GM21515 (cell line): Measurements from ENCODE around the gene GPC4.

Experiments used
- ATAC-seq: cut with Tn5 transposase; IDR thresholded peaks from one replicate; pipeline ENCODE4 v1.9.1; 2021; ENCODE audit not compliant: unreplicated experiment

GPC4 gene

GRCh38 chrX:133415276-133416105, at the start of gene GPC4:
Gene GPC4, minus strand, starts transcription at chrX:133415489. Its CDS starts 524 bp downstream, at chrX:133414965.
- no peak for ATAC-seq

DNA sequence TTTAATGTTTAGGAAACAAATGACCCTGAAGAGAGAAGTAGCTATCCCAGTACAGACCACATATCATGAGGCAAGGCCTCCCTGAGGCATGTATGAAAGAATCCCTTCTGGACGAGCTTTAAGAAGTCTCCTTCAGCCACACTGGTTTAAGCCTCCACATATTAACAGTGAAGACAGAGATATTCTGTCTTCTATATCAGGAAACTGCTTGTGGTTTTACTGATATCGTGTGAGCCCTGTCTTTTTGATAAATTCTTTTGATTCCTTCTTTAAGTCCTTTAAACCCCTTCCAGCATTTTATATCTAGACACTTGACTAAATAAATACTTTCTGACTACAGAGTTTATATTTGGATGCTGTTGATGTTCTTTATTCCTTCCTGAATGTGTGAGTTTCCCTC, 45.9 kb upstream of the GPC4 start:
- no peak for ATAC-seq

- ATAC-seq = no peak
Observed at GRCh38 chrX:133454924-133455323, 39.6 kb upstream of the GPC4 start.

GRCh38 chrX:133454491-133454914, 39.2 kb upstream of the GPC4 start:
- no peak for ATAC-seq

- no peak for ATAC-seq
Observed at GRCh38 chrX:133448512-133449076, 33.3 kb upstream of the GPC4 start.

DNA sequence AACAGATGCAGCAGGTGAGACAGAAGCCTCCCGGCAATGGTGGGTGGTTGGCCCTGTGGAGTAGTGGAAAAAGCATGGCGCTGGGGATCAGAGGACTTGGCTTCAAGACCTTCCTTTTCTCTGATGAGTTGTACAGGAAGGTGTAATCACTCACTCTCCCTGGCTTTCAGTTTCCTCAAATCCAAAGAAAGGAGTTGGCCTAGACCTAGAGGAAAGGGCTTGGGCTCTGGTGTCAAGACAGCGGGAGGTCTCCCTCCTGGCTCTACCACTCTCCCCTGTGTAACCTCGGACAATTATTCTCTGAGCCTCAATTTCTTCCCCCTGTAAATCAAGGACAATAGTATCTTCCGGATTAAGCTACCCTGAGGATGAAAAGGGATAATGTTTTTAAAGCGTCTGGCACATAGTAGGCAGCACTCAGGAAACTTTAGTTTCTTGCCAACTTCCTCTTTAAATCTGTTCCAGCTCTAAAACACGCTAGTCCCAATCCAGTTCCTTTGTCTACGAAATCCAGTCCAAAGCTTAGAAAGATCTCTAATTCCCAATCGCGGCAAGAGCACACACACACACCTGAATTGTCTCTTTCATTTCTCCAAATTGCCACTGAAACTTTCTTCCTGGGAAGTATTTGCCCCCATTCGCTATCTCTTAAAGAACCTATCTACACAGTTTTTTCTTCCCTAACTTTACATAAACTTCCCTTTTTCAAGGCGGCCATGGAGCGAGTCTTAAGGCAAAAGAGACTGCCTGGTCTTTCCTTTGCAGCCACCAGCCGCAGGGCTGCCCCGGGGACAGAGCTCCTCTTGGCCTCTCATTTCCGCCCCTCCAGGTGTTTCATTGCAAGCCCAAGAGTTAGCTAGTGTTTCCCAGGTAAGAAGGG, 29.9 kb upstream of the GPC4 start:
- no peak for ATAC-seq

GRCh38 chrX:133444196-133444595, 28.9 kb upstream of the GPC4 start:
- ATAC-seq = no peak

DNA sequence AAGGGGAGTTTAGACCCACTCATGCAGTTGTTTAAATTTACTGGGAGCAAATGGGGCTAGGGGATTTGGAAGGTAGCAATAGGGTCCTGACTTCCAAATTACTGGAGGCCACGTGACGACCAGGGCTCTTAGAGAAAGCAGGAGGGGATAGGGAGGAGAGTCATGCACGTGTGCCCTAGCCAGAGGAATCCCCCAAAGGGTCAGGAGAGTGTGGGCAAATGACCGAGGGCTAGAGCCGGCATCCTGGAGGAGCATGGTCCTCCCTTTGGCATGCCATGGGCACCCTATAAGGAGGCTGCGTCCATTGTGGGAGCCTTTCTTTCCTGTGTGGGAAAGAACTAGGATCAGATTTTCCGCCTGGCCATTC, 25.5 kb upstream of the GPC4 start:
- ATAC-seq = no peak

- no peak for ATAC-seq
Observed at GRCh38 chrX:133440081-133440796, 24.9 kb upstream of the GPC4 start.

DNA sequence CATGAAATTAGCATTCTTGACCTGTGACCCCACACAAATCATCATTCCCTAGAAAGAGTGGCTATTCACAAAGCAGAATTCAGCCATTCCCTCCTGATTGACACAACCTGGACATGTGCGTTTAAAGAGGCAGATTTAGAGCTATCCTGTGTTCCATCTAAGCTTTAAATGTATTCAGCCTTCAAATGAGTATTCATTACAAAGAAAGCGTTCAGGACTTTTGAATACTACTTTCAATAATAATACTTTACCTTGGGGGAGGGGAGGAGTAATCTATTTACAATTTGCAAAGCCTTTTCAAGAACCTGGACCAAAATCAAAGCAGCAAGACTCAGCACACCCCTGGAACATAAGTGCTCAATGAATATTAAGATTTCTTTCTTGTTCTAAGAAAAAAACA, 22.5 kb upstream of the GPC4 start:
- ATAC-seq = no peak

GRCh38 chrX:133437356-133437755, 22.1 kb upstream of the GPC4 start:
- ATAC-seq = no peak

DNA sequence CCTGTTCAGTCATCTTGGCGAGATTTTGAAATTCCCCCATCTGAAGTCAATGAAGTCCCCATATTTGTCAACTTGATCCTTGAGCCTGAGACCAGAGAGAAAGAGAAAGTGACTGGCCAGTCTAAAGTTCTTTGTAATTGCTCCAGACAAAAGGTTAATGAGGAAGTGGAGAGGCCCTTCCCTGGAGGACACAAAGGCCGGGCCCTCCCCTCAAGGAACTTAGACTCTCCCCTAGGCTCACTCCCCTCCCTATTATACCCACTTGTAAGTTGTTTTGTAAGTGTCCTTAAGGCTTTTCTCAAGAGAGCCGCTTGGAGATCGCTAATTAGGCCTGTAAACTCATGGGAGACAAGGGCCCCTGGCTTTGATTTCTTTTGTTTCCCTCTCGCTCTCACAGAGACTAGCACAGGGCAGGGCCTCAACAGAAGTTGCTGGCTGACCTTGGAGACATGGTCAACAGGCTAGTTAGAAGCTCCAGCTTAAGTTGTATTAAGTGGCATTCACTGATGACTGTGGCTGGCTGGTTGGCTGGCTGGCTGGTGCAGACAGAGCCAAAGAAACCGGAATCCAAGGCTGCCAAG, 20.3 kb upstream of the GPC4 start:
- no peak for ATAC-seq

- ATAC-seq = no peak
Observed at GRCh38 chrX:133434197-133434820, 19.0 kb upstream of the GPC4 start.

DNA sequence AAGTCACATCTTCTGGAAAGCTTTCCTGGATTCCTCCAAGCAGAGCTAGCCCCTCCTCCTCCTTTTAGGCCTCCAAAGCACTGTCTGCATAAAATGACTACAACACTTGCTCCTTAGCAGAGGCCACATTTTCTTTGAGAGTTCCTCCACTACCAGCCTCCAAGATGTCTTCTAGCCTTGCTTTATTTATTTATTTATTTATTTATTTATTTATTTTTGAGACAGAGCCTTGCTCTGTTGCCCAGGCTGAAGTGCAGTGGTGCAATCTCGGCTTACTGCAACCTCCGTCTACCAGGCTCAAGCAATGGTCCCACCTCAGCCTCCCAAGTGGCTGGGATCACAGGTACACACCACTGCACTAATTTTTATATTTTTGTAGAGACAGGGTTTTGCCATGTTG, 4.6 kb upstream of the GPC4 start:
- no peak for ATAC-seq

GRCh38 chrX:133418588-133418987, 3.3 kb upstream of the GPC4 start:
- no peak for ATAC-seq

- no peak for ATAC-seq
Observed at GRCh38 chrX:133417364-133417763, 2.1 kb upstream of the GPC4 start.

GRCh38 chrX:133414406-133415275, 648 bp downstream of the GPC4 start:
- no peak for ATAC-seq

DNA sequence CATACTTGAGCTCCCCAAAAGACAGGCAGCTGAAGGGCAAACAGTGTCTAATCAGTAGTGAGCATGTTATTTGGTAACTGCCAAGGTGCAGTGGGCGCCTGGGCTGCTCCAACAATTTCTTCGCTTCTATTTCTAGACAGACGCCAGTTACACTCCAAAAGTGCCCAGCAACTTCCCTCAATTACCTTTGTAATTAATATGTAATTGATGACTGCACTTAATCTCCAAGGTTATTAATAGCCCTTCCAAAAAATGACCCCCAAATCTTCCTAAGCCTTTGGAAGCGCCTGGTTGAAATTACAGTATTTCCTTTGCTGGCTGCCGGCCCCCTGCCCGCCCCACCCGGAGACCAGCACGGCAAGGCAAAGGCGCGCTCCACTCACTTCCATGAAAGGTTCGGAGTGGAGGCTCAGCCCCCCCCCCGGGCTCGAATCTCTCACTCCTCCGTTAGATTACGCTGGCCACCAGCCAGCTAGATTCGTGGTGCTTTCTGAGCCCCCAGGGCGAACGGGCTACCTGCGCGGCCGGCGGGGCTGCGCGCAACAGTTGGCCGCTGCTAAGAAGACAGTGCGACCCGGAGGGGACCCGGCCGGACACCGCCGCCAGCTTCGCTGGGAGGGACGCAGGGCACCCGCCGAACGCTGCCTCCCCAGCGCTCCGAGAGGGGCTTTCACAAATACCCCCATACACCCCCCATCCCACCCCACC, 1.9 kb downstream of the GPC4 start:
- no peak for ATAC-seq

GRCh38 chrX:133412665-133413064, 2.6 kb downstream of the GPC4 start:
- no peak for ATAC-seq
